Peyer's patch (tissue), 4 donors: ENCODE measurements around the gene EPSTI1.

Experiments used
- POLR2A ChIP-seq, 2 donors: fragments of 450-650 bp; IDR thresholded peaks; one replicate each; pipeline ENCODE4 v1.5.1; 2017; ENCODE audit warnings: antibody characterized with exemption in 2 of 2, mild to moderate bottlenecking in 2 of 2, moderate library complexity in 2 of 2
- TF ChIP-seq, protein P1 (sequence below), 6 experiments: fragments of 450-650 bp in 4 of 6; fragments of 200-600 bp in 2 of 6; sonication (generic) in 1 of 6; IDR thresholded peaks; one replicate each; pipeline ENCODE4 v1.5.1; 2017 to 2019; ENCODE audit warnings: antibody characterized with exemption in 6 of 6, mild to moderate bottlenecking in 3 of 6, moderate library complexity in 1 of 6

DNA sequence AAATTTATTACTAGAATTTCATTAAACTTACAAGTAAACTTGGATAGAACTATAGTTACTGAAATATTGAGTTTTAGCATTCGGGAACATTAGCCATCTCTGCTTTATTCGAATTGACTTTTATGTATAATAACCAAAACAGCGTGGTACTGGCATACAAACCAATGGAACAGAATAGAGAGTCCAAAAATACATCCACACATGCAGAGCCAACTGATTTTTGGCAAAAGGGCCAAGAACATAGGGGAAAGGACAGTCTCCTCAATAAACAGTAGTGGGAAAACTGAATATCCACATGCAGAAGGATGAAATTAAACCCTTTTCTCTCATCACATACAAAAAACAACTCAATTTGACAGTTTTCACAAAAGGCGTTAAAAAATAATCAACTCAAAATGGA lies 84.3 kb downstream of the EPSTI1 start:
- TF ChIP-seq, protein P1, sequence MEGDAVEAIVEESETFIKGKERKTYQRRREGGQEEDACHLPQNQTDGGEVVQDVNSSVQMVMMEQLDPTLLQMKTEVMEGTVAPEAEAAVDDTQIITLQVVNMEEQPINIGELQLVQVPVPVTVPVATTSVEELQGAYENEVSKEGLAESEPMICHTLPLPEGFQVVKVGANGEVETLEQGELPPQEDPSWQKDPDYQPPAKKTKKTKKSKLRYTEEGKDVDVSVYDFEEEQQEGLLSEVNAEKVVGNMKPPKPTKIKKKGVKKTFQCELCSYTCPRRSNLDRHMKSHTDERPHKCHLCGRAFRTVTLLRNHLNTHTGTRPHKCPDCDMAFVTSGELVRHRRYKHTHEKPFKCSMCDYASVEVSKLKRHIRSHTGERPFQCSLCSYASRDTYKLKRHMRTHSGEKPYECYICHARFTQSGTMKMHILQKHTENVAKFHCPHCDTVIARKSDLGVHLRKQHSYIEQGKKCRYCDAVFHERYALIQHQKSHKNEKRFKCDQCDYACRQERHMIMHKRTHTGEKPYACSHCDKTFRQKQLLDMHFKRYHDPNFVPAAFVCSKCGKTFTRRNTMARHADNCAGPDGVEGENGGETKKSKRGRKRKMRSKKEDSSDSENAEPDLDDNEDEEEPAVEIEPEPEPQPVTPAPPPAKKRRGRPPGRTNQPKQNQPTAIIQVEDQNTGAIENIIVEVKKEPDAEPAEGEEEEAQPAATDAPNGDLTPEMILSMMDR (IDR thresholded peaks at IDR 0.05), result no peak
- no peak for TF ChIP-seq POLR2A (IDR thresholded peaks at IDR 0.05)
